WTC11 (cell line): ENCODE data around the gene HPSE2.

Experiments
- CTCF ChIP-seq: fragments of 200-600 bp; IDR thresholded peaks from 2 replicates; pipeline ENCODE4 v1.8.0; 2022; ENCODE audit warnings: antibody characterized with exemption
- MXD4 ChIP-seq: fragments of 250-450 bp; sonication (Bioruptor Pico); IDR thresholded peaks from 2 replicates; pipeline ENCODE4 v1.8.0; 2021; ENCODE audit warnings: mild to moderate bottlenecking, moderate library complexity, borderline replicate concordance

GRCh38 chr10:98956576-98957260 lies 278.9 kb downstream of the HPSE2 start:
- TF ChIP-seq CTCF (no peak), MXD4 (CRISPR knock-in tag) (no peak)
